ENCODE results near the gene TOE1.

DNA sequence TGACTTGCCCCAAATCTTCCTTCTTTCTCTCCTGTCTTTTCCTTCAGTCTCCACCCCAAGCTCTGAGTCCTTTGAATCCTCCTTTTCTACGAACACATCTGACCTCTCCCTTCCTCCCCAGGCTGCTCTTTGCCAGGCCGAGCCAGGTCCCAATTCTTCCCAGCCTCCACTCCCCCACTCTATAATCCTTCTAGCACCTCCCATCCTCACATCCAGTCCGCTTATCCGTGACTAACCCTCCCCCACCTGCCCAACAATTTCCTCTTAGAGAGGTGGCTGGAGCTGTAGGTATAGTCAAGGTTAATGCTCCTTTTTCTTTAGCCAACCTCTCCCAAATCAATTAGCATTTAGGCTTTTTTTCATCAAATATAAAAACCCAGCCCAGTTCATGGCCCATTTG lies 22.8 kb upstream of the TOE1 start:
- TF ChIP-seq, protein P1, sequence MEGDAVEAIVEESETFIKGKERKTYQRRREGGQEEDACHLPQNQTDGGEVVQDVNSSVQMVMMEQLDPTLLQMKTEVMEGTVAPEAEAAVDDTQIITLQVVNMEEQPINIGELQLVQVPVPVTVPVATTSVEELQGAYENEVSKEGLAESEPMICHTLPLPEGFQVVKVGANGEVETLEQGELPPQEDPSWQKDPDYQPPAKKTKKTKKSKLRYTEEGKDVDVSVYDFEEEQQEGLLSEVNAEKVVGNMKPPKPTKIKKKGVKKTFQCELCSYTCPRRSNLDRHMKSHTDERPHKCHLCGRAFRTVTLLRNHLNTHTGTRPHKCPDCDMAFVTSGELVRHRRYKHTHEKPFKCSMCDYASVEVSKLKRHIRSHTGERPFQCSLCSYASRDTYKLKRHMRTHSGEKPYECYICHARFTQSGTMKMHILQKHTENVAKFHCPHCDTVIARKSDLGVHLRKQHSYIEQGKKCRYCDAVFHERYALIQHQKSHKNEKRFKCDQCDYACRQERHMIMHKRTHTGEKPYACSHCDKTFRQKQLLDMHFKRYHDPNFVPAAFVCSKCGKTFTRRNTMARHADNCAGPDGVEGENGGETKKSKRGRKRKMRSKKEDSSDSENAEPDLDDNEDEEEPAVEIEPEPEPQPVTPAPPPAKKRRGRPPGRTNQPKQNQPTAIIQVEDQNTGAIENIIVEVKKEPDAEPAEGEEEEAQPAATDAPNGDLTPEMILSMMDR (IDR thresholded peaks at IDR 0.05; ENCODE audit: poor library complexity, severe bottlenecking) = no peak
- no peak for TF ChIP-seq TAF1 (IDR thresholded peaks at IDR 0.05; ENCODE audit: low read depth)
- TF ChIP-seq RAD21 (conservative IDR thresholded peaks at IDR 0.05) = no peak
- TF ChIP-seq EZH2 (IDR thresholded peaks at IDR 0.05; ENCODE audit: borderline replicate concordance, insufficient read depth, low read length, poor library complexity, severe bottlenecking) = no peak

All from neural cell (in vitro differentiated cells).